Neuron (in vitro differentiated cells): Measurements from ENCODE around the gene OR6B1.
"Not testable (repeated sequence)": the region's sequence is repeated elsewhere in the genome, so short reads cannot be mapped to it uniquely, and the experiment has no call there.

Experiments used
- H2AFZ ChIP-seq: one replicate; pipeline ENCODE4 v1.6.1; 2013; ENCODE audit warnings: low read depth, mild to moderate bottlenecking, inconsistent platforms, low read length, moderate library complexity
- H3K27me3 ChIP-seq: one replicate; pipeline ENCODE4 v1.6.1; 2013; ENCODE audit warnings: low read length; ENCODE audit not compliant: insufficient read depth
- H3K36me3 ChIP-seq: one replicate; pipeline ENCODE4 v1.6.1; 2013; ENCODE audit warnings: low read length; ENCODE audit not compliant: insufficient read depth
- H3K4me1 ChIP-seq: one replicate; pipeline ENCODE4 v1.6.1; 2013; ENCODE audit warnings: low read length; ENCODE audit not compliant: insufficient read depth
- H3K4me3 ChIP-seq: 2 replicates; pipeline ENCODE4 v1.5.1; 2013; ENCODE audit warnings: mild to moderate bottlenecking, low read length, moderate library complexity
- H3K9me3 ChIP-seq: one replicate; pipeline ENCODE4 v1.6.1; 2013; ENCODE audit warnings: low read length

The OR6B1 gene

DNA sequence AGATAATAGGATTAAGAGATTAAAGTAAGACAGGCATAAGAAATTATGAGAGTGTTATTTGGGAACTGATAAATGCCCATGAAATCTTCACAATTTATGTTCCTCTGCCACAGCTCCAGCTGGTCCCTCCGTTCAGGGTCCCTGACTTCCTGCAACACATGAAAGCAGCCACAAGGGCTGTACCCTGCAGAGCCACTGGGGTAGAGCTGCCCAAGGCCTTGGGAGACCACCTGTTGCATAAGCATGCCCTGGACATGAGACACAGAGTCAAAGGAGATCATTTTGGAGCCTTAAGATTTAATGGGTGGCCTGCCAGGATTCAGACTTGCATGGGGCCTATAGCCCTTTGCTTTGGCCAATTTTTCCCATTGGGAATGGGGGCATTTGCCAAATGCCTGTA lies 10.7 kb downstream of the OR6B1 start:
- not testable (repeated sequence) for H3K4me1 ChIP-seq, H3K9me3 ChIP-seq, H3K27me3 ChIP-seq, H3K36me3 ChIP-seq, H3K4me3 ChIP-seq, H2AFZ ChIP-seq

GRCh38 chr7:144011458-144012230 lies 11.5 kb downstream of the OR6B1 start:
- no peaks in the 10 kb centered on the region for H3K4me1 ChIP-seq
- H3K9me3 ChIP-seq = no peaks in the 10 kb centered on the region
- H2AFZ ChIP-seq = no peak overlapping the region
- H3K4me3 ChIP-seq = no peak overlapping the region
- H3K36me3 ChIP-seq = no peaks in the 10 kb centered on the region
- H3K27me3 ChIP-seq = no peaks in the 10 kb centered on the region

DNA sequence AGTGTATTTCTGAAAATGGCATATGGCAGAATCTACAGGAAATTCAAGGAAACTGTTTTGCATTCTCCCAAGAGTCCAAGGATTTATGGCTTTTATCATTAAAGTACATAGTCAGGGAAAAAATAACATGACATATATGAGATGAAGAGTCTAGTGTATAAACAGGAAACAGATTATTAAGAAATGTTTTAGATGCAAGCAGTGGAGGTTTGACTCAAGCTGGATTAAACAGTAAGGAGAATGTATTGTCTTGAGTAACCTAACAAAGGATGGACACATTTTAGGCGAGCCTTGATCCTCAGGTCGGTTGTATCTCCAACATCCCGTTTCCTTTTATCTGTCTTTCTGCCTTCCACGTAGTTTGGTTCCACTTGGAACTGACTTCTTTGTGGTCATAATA lies 17.9 kb downstream of the OR6B1 start:
- no peak overlapping the region for H3K4me3 ChIP-seq
- H3K9me3 ChIP-seq = no peaks in the 10 kb centered on the region
- H2AFZ ChIP-seq = no peak overlapping the region
- H3K27me3 ChIP-seq = no peaks in the 10 kb centered on the region
- H3K36me3 ChIP-seq = no peaks in the 10 kb centered on the region
- no peaks in the 10 kb centered on the region for H3K4me1 ChIP-seq

- no peaks in the 10 kb centered on the region for H3K4me1 ChIP-seq
- no peak overlapping the region for H3K4me3 ChIP-seq
- H3K27me3 ChIP-seq = no peaks in the 10 kb centered on the region
- no peak overlapping the region for H2AFZ ChIP-seq
- H3K36me3 ChIP-seq = no peaks in the 10 kb centered on the region
- H3K9me3 ChIP-seq = no peaks in the 10 kb centered on the region
Measured at GRCh38 chr7:144019457-144019856, 19.3 kb downstream of the OR6B1 start.

GRCh38 chr7:144020340-144020739 lies 20.2 kb downstream of the OR6B1 start:
- Histone ChIP-seq H3K27me3 (peaks cover under 1% of the 10 kb centered on the region), H3K4me3 (no peak overlapping the region), H3K4me1 (no peaks in the 10 kb centered on the region), H3K36me3 (no peaks in the 10 kb centered on the region), H2AFZ (no peak overlapping the region), H3K9me3 (no peaks in the 10 kb centered on the region)

GRCh38 chr7:144022169-144022568 lies 22.0 kb downstream of the OR6B1 start:
- Histone ChIP-seq H3K4me3 (no peak overlapping the region), H3K4me1 (no peaks in the 10 kb centered on the region), H3K9me3 (no peaks in the 10 kb centered on the region), H3K36me3 (no peaks in the 10 kb centered on the region), H3K27me3 (peaks cover 2% of the 10 kb centered on the region), H2AFZ (no peak overlapping the region)

DNA sequence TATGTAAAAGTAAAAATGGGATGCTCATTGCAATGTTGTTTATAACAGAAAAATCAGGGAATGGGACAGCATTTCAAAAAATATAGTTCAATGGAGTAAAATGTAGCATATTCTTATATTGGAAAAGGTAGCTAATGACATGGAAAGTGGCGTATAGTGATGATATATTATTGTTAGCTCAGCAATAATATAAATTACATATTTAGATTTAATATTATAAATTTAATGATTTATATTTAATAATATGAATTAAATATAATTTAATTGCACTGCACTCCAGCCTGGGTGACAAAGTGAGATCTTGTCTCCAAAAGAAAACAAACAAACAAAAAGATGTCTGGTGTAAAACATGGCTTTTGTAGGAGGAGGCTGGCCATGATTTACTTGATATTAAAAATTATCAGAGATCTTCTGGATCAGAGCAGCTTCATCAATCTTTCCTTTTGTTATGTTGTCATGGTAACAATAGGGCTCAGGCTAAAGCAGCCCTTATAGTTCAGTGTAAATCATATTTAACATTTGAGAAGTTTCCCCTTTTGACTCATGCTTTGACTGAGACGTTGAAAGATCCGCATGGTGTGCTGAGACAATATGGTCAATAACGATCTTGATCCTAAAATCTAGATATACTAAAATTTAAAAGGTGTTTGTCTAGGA lies 23.2 kb downstream of the OR6B1 start:
- no peaks in the 10 kb centered on the region for H3K4me1 ChIP-seq
- no peaks in the 10 kb centered on the region for H3K9me3 ChIP-seq
- no peaks in the 10 kb centered on the region for H3K36me3 ChIP-seq
- no peak overlapping the region for H3K4me3 ChIP-seq
- H3K27me3 ChIP-seq = peaks cover 2% of the 10 kb centered on the region
- no peak overlapping the region for H2AFZ ChIP-seq

GRCh38 chr7:144024213-144024612 lies 24.1 kb downstream of the OR6B1 start:
- H3K27me3 ChIP-seq = peaks cover 2% of the 10 kb centered on the region
- H2AFZ ChIP-seq = no peak overlapping the region
- no peaks in the 10 kb centered on the region for H3K36me3 ChIP-seq
- H3K4me3 ChIP-seq = no peak overlapping the region
- H3K9me3 ChIP-seq = no peaks in the 10 kb centered on the region
- no peaks in the 10 kb centered on the region for H3K4me1 ChIP-seq

DNA sequence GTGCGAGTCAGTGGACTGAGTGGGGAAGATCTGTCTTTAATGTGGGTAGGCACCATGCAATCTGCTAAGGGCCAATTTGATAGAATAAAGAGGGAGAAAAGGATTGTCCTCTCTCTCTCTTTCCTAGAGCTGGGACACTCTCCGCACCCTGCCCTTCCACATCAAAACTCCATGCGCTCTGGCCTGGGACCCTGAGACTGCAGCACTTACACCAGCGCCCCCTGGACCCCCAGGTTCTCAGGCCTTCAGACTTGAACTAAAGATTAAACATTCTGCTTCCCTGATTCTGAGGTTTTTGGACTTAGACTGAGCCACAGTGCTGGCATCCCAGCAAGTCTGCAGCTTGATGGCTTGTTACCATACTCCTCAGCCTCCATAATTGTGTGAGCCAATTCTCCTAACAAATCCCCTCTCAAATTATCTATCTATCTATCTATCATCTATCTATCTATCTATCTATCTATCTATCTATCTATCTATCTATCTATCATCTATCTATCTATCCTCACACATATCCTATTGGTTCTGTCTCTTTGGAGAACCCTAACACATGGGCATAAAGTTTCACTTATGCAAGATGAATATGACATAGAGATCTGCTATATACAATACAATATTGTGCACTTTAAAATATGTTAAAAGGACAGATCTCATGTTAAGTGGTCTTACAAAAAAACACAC lies 26.2 kb downstream of the OR6B1 start:
- H3K4me1 ChIP-seq = no peaks in the 10 kb centered on the region
- H2AFZ ChIP-seq = no peak overlapping the region
- no peaks in the 10 kb centered on the region for H3K9me3 ChIP-seq
- H3K4me3 ChIP-seq = no peak overlapping the region
- peaks cover 2% of the 10 kb centered on the region for H3K27me3 ChIP-seq
- no peaks in the 10 kb centered on the region for H3K36me3 ChIP-seq

- no peaks in the 10 kb centered on the region for H3K36me3 ChIP-seq
- H2AFZ ChIP-seq = no peak overlapping the region
- peaks cover 2% of the 10 kb centered on the region for H3K27me3 ChIP-seq
- no peak overlapping the region for H3K4me3 ChIP-seq
- H3K4me1 ChIP-seq = no peaks in the 10 kb centered on the region
- H3K9me3 ChIP-seq = no peaks in the 10 kb centered on the region
Measured at GRCh38 chr7:144027070-144027469, 26.9 kb downstream of the OR6B1 start.

- H3K27me3 ChIP-seq = peaks cover 2% of the 10 kb centered on the region
- H3K4me3 ChIP-seq = no peak overlapping the region
- no peaks in the 10 kb centered on the region for H3K9me3 ChIP-seq
- no peaks in the 10 kb centered on the region for H3K4me1 ChIP-seq
- no peaks in the 10 kb centered on the region for H3K36me3 ChIP-seq
- no peak overlapping the region for H2AFZ ChIP-seq
Measured at GRCh38 chr7:144027974-144028373, 27.9 kb downstream of the OR6B1 start.

DNA sequence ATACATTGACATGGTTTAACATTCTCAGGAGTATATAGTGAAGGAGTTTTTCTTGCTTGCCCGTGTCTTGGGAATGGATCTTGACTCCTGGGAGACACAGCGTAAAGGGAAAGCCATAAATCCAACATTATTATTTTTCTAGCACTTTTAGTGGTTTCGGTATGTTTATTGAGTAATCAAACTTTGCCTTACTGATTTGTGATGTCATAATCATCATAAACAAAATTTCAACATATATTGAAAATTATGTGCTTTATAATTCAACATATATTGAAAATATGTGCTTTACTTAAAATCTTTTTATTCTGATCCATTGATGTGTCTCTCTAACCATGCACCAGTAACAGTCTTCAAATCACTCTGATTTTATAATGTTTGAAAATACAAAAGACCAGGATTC lies 28.4 kb downstream of the OR6B1 start:
- no peak overlapping the region for H2AFZ ChIP-seq
- no peaks in the 10 kb centered on the region for H3K9me3 ChIP-seq
- H3K27me3 ChIP-seq = peaks cover 2% of the 10 kb centered on the region
- no peaks in the 10 kb centered on the region for H3K4me1 ChIP-seq
- H3K4me3 ChIP-seq = no peak overlapping the region
- no peaks in the 10 kb centered on the region for H3K36me3 ChIP-seq

- Histone ChIP-seq H3K4me3 (no peak overlapping the region), H2AFZ (no peak overlapping the region)
Measured at GRCh38 chr7:144032516-144032915, 32.4 kb downstream of the OR6B1 start.

More at GRCh38 chr7:144032516-144032915, 32.4 kb downstream of the OR6B1 start:
- no peaks in the 10 kb centered on the region for H3K9me3 ChIP-seq
- no peaks in the 10 kb centered on the region for H3K27me3 ChIP-seq
- H3K36me3 ChIP-seq = no peaks in the 10 kb centered on the region
- H3K4me1 ChIP-seq = no peaks in the 10 kb centered on the region
